Measurements from ENCODE around the gene TAF11L3. TPM values are rescaled to one million over a fixed set of nuclear protein-coding genes. Genes with fewer than 3 reads are reported as not detected.
"Not testable (repeated sequence)": the region's sequence is repeated elsewhere in the genome, so short reads cannot be mapped to it uniquely, and the experiment has no call there.

Gene TAF11L3
- total RNA-seq: not detected

- not testable (repeated sequence) for ATAC-seq
Measured at GRCh38 chr5:17518067-17518466, at the start of gene TAF11L3. TSS of gene TAF11L3 (plus strand) at chr5:17518367.

GRCh38 chr5:17470064-17470463, 48.1 kb upstream of the TAF11L3 start:
- no peak for ATAC-seq

GRCh38 chr5:17475064-17475463, 43.1 kb upstream of the TAF11L3 start:
- not testable (repeated sequence) for ATAC-seq

DNA sequence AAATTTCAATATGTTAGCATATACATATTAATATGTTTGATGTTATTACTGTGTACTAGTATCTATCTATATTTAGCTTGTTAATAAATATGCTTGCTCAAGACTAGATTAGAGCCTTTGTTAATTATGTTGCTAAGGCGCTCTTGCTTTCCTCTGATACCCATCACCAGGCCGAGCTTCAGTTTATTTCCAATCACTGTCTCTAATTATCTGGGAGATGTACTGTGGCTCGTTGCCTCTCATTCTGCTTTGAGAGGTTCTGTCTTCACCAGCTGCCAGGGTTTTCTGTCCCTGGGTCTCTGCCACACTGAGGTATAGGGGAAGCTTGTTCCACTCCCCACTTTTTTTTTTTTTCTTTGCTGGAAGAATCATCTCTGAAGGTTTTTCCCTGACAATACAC, 41.1 kb upstream of the TAF11L3 start:
- ATAC-seq: no peak

DNA sequence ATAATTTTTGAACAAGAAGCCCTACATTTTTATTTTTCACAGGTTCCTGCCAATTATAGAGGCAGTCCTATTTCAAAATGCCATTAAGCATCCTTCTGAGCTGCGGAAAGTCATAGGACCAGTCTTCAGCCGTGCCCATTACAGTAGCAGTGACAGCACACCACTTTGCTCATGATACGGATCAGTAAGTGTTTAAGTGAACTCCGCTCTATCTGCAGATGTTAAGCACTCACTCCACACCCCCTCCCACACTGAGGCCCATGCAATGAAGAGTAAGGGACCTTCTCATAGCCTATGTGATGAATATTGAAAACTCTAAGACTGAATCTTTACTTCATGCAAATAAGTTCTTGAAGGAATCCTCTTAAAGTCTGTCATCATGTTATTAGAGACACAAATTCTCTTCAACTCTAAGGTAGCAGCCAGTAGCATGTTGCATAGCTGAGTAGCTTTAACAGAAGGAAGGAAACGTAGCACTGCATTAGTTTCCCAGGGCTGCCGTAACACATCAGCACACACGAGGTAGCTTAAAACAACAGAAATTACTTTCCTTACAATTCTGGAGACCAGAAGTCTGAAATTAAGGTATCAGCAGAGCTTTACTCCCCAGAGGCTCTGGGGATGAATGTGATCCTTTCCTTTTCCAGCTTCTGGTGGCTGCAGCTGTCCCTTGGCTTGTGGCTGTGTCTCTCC, 40.4 kb upstream of the TAF11L3 start:
- ATAC-seq: no peak

DNA sequence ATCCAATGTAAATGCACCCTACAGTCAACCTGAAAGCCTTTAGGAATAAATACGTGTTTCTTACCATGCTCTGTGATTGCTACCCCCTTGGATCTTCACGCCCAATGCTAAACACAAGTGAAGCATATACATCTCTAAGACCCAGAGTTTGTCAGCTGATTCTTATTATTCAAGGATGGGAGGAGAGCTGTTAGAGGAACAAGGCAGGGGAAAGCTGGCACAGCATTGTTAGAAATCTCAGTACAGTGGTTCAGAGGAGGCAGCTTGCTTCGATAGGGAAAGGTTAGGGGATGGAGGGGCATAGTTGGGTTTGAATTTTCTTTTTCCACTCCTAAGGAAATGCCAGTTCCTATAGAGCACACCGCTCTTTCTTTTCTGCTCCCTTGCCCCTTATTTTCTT, 36.8 kb upstream of the TAF11L3 start:
- ATAC-seq: no peak

GRCh38 chr5:17482790-17483189, 35.4 kb upstream of the TAF11L3 start:
- ATAC-seq: no peak

DNA sequence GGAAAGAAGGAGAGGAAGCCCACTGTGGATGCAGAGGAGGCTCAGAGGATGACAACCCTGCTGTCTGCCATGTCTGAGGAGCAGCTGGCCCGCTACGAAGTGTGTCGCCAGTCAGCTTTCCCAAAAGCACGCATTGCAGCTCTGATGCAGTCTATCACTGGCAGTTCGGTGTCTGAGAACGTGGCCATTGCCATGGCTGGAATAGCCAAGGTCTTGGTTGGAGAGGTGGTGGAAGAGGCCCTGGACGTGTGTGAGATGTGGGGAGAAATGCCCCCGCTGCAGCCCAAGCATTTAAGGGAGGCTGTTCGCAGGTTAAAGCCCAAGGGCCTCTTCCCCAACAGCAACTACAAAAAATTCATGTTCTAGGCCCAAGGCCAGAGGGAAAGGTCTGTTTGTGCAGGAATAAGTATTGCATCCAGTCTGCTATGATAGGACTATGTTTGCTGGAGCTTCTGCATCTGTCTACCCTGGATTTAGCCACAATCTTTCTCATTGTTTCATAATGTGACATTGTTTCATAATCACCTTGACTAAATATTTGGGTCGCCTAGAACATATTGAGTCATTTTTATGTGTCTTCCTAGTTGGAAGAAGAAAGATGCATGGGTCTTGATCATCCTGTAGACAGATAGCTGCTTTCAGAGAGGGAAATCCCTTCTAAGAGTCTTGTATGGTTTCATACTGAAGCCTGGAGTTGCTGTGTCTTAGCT, 31.5 kb upstream of the TAF11L3 start:
- not testable (repeated sequence) for ATAC-seq

DNA sequence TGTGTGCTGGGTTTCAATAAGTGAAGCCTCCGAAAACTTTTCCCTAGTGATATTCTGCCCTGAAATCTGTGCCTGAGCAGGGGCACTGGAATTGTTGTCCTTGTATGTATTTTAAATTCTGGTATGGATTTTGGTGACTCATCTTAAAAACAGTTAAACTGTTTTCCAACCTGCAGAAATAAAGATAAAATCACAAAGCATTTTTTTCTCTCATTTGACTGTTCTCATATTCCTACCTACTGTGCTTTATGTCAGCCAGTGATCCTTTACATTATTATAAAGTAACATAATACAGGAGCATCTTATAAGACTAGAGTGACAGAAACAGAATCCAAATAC, 31.0 kb upstream of the TAF11L3 start:
- no peak for ATAC-seq

- not testable (repeated sequence) for ATAC-seq
Measured at GRCh38 chr5:17491257-17491656, 26.9 kb upstream of the TAF11L3 start.

- ATAC-seq: no peak
Measured at GRCh38 chr5:17492770-17493169, 25.4 kb upstream of the TAF11L3 start.

DNA sequence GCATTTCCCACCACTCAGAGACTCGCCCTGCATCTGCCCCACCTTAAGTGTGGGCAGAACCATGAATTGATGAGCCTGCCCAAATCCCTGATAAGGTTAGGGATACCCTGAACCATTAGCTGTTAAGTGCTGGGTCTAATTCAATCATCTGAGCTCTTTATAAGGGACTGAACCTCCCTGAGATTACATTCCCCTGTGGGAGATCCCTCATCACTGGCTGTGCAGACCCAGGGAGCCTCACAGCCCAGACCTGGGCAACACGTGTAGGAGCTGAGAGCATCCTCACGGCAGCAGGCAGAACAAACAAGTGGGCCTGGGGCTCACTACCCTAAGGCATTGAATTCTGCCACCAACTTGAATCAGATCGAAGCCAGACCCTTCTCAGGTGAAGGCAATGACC, 20.7 kb upstream of the TAF11L3 start:
- ATAC-seq: no peak

DNA sequence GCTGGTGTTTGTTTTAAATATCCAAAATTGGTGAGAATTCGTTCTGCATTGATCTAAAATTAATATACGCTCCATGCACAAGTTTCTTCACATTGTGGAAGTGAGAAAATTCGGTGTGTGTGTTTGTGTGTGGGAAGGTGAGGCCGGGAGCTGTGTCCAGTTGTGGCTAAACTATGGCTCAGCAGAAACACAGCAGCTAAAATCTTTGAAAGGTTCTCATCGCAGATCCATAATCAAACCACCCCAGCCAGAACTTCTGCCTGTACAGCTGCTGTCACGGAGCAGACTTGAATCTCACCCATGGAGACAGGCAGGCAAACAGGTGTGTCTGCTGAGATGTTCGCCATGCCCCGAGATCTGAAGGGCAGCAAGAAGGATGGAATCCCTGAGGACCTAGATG, 20.2 kb upstream of the TAF11L3 start, which contains the start of gene TAF11L2:
Gene TAF11L2, plus strand, starts transcription at position 301 of the 400 bp plus-strand sequence.
- not testable (repeated sequence) for ATAC-seq

- ATAC-seq: no peak
Measured at GRCh38 chr5:17511775-17512325, 6.3 kb upstream of the TAF11L3 start.

DNA sequence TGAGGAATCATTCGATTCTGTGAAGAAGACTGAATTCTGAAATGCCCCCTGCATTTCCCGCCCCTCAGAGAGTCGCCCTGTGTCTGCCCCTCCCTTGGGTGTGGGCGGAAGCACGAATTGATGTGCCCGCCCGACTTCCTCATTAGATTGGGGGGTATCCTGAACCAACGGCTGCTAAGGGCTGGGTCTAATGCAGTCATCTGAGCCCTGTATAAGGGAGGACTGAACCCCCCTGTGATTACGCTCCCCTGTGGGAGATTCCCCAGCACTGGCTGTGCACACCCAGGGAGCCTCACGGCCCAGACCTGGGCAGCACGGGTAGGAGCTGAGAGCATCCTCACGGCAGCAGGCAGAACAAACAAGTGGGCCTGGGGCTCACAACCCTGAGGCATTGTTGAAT, 641 bp upstream of the TAF11L3 start:
- not testable (repeated sequence) for ATAC-seq

DNA sequence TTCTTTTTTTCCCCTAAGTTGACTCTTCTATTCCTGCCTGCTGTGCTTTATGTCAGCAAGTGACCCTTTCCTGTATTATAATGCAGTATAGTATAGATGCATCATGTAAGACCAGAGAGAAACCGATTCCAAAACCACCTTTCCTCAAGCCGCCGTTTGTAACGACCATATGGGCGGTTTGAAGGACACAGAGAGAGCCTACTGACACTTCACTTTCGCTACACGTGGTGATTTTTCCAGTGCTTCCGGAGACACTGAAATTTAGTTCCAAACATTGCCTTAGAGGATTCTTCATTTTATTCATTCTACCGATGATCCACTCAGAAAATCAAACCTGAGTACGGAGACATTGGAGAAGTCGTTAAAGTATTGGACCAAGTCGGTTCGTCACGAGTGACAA, 1.3 kb downstream of the TAF11L3 start:
- not testable (repeated sequence) for ATAC-seq

DNA sequence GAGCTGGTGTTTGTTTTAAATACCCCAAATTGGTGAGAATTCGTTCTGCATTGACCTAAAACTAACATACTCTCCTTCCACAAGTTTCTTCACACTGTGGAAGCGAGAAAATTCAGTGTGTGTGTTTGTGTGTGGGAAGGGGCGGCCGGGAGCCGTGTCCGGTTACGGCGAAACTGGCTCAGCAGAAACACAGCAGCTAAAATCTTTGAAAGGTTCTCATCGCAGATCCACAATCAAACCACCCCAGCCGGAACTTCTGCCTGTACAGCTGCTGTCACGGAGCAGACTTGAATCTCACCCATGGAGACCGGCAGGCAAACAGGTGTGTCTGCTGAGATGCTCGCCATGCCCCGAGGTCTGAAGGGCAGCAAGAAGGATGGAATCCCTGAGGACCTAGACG, 3.3 kb downstream of the TAF11L3 start, which contains the start of gene TAF11L4:
Gene TAF11L4, plus strand, starts transcription at position 301 of the 400 bp plus-strand sequence.
- not testable (repeated sequence) for ATAC-seq

DNA sequence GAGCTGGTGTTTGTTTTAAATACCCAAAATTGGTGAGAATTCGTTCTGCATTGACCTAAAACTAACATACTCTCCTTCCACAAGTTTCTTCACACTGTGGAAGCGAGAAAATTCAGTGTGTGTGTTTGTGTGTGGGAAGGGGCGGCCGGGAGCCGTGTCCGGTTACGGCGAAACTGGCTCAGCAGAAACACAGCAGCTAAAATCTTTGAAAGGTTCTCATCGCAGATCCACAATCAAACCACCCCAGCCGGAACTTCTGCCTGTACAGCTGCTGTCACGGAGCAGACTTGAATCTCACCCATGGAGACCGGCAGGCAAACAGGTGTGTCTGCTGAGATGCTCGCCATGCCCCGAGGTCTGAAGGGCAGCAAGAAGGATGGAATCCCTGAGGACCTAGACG, 6.8 kb downstream of the TAF11L3 start, which contains the start of gene TAF11L5:
Gene TAF11L5, plus strand, starts transcription at position 301 of the 400 bp plus-strand sequence.
- ATAC-seq: not testable (repeated sequence)

DNA sequence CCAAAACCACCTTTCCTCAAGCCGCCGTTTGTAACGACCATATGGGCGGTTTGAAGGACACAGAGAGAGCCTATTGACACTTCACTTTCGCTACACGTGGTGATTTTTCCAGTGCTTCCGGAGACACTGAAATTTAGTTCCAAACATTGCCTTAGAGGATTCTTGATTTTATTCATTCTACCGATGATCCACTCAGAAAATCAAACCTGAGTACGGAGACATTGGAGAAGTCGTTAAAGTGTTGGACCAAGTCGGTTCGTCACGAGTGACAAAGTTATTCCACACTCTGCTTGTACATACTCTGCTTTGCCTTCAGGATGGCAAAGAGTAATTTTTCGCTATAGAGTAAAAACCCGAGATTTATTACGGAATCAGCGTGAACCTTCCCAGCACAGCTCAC, 8.3 kb downstream of the TAF11L3 start:
- not testable (repeated sequence) for ATAC-seq

GRCh38 chr5:17528369-17528768, 10.2 kb downstream of the TAF11L3 start, which contains the start of gene TAF11L6:
TSS of gene TAF11L6 (plus strand) at chr5:17528669.
- not testable (repeated sequence) for ATAC-seq

Measured in esophagus mucosa (tissue), 1 donor.